ENCODE results near the gene JMJD1C.

GRCh38 chr10:63452524-63452923 lies 13.3 kb downstream of the JMJD1C start:
- TF ChIP-seq CTCF (IDR thresholded peaks at IDR 0.05) (no peak), POLR2A (IDR thresholded peaks at IDR 0.05) (no peak)
